Fibroblast of lung (primary cell): ENCODE data around the gene LHX4. TPM values are rescaled to one million over a fixed set of nuclear protein-coding genes. Genes with fewer than 3 reads are reported as not detected.

Experiments used
- DNase-seq, 2 donors: peaks; one replicate each; pipeline versions ENCODE4 v3.0.0 to v3.0.0-alpha.2; 2010; ENCODE audit warnings: low read depth in 2 of 2
- H2AFZ ChIP-seq: 2 replicates; pipeline ENCODE4 v1.5.1; 2012; ENCODE audit warnings: low read length, control low read depth, inconsistent platforms
- H3K27ac ChIP-seq: 2 replicates; pipeline ENCODE4 v1.5.1; 2011; ENCODE audit warnings: low read length, control low read depth; ENCODE audit not compliant: insufficient read depth
- H3K27me3 ChIP-seq: 2 replicates; pipeline ENCODE4 v1.5.1; 2011; ENCODE audit warnings: mild to moderate bottlenecking, low read length; ENCODE audit not compliant: control insufficient read depth, insufficient read depth
- H3K36me3 ChIP-seq: 2 replicates; pipeline ENCODE4 v1.5.1; 2011; ENCODE audit warnings: low read length; ENCODE audit not compliant: control insufficient read depth, insufficient read depth
- H3K4me1 ChIP-seq: 2 replicates; pipeline ENCODE4 v1.5.1; 2011; ENCODE audit warnings: low read length; ENCODE audit not compliant: control insufficient read depth, insufficient read depth; ENCODE audit errors: extremely low read depth
- H3K4me2 ChIP-seq: 2 replicates; pipeline ENCODE4 v1.5.1; 2011; ENCODE audit warnings: low read length, control low read depth; ENCODE audit not compliant: insufficient read depth; ENCODE audit errors: extremely low read depth
- H3K4me3 ChIP-seq, 4 experiments: fragments of 200-600 bp in 1 of 4; sonication (generic) in 1 of 4; replicated peaks in 1 of 4; 2 replicates each; pipeline ENCODE4 v1.5.1; 2011 to 2016; ENCODE audit warnings: low read length in 4 of 4, low read depth in 3 of 4, mild to moderate bottlenecking in 3 of 4, control low read depth in 2 of 4, inconsistent platforms in 1 of 4, mixed read lengths in 1 of 4; ENCODE audit not compliant: insufficient read depth in 1 of 4; ENCODE audit errors: control extremely low read depth in 1 of 4
- H3K79me2 ChIP-seq: 2 replicates; pipeline ENCODE4 v1.5.1; 2012; ENCODE audit warnings: mild to moderate bottlenecking, low read length, inconsistent platforms; ENCODE audit not compliant: control insufficient read depth, insufficient read depth
- H3K9ac ChIP-seq: 2 replicates; pipeline ENCODE4 v1.5.1; 2011; ENCODE audit warnings: mild to moderate bottlenecking, low read length, control low read depth; ENCODE audit not compliant: insufficient read depth
- H3K9me3 ChIP-seq: 2 replicates; pipeline ENCODE4 v1.5.1; 2012; ENCODE audit warnings: low read depth, low read length; ENCODE audit not compliant: control insufficient read depth, insufficient read depth
- H4K20me1 ChIP-seq: 2 replicates; pipeline ENCODE4 v1.5.1; 2011; ENCODE audit warnings: low read length; ENCODE audit not compliant: control insufficient read depth, insufficient read depth; ENCODE audit errors: extremely low read depth
- EZH2 ChIP-seq: IDR thresholded peaks from 2 replicates; pipeline ENCODE4 v1.5.1; 2012; ENCODE audit warnings: low read length, control low read depth, mild to moderate bottlenecking; ENCODE audit errors: missing control alignments
- polyA plus RNA-seq, 2 donors: library from polyadenylated mRNA; depleted of rRNA in 1 of 2; stranded (reverse) in 1 of 2; unstranded in 1 of 2; fragments of >200 nt; gene quantifications; 2 replicates each; pipeline ENCODE4 v1.2.1, GENCODE V29; 2011 to 2012; ENCODE audit warnings: missing spikeins in 1 of 2
- total RNA-seq: library from RNA; depleted of rRNA; stranded (reverse); fragments of >200 nt; gene quantifications from 2 replicates; pipeline ENCODE4 v1.2.1, GENCODE V29; 2014
- TF ChIP-seq, protein P1 (sequence below), 2 donors: IDR thresholded peaks in 1 of 2; conservative IDR thresholded peaks in 1 of 2; 1 replicate in 1 of 2; 2 replicates in 1 of 2; pipeline ENCODE4 v1.5.1; 2011 to 2012; ENCODE audit warnings: low read length in 2 of 2, control low read depth in 1 of 2, inconsistent platforms in 1 of 2, low read depth in 1 of 2, mild to moderate bottlenecking in 1 of 2

LHX4 gene
- total and polyA plus RNA-seq, 2 donors (not counting 1 experiment from before 2014, with no cell fraction given): 0.03 to 0.33 TPM

DNA sequence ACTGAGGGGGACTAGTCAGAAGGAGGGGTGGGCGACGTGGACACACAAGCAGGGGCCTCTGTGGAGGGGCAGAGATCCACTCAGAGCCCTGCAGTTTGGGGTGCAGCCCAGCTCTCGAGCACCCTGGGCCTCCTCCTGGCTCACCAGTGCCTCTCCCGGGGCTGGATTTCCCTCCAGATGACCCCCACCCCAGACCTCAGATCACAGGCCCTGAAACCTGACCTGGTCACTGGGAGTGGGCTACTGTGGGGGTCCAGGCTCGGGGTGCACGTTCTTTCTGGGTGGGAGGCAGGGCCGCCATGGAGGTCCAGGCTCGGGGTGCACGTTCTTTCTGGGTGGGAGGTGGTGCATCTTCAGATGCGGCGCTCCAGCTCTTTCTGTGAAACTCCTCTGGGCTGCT lies 10.3 kb upstream of the LHX4 start:
- no peaks in the 10 kb centered on the region for H4K20me1 ChIP-seq
- no peaks in the 10 kb centered on the region for H3K4me1 ChIP-seq
- H3K36me3 ChIP-seq: no peaks in the 10 kb centered on the region
- H2AFZ ChIP-seq: no peak overlapping the region
- H3K27me3 ChIP-seq: peaks cover 14% of the 10 kb centered on the region
- H3K27ac ChIP-seq: no peak overlapping the region
- no peaks in the 10 kb centered on the region for H3K79me2 ChIP-seq
- no peak overlapping the region for H3K9ac ChIP-seq
- TF ChIP-seq, protein P1, sequence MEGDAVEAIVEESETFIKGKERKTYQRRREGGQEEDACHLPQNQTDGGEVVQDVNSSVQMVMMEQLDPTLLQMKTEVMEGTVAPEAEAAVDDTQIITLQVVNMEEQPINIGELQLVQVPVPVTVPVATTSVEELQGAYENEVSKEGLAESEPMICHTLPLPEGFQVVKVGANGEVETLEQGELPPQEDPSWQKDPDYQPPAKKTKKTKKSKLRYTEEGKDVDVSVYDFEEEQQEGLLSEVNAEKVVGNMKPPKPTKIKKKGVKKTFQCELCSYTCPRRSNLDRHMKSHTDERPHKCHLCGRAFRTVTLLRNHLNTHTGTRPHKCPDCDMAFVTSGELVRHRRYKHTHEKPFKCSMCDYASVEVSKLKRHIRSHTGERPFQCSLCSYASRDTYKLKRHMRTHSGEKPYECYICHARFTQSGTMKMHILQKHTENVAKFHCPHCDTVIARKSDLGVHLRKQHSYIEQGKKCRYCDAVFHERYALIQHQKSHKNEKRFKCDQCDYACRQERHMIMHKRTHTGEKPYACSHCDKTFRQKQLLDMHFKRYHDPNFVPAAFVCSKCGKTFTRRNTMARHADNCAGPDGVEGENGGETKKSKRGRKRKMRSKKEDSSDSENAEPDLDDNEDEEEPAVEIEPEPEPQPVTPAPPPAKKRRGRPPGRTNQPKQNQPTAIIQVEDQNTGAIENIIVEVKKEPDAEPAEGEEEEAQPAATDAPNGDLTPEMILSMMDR (conservative IDR thresholded peaks at IDR 0.05 in 1 of 2, IDR thresholded peaks at IDR 0.05 in 1 of 2; ENCODE audit: low read depth in 1 of 2, low read length in 2 of 2): no peak
- no peak for TF ChIP-seq EZH2
- DNase-seq: no peak
- H3K9me3 ChIP-seq: no peaks in the 10 kb centered on the region
- H3K4me3 ChIP-seq: no peak overlapping the region
- no peak overlapping the region for H3K4me2 ChIP-seq

DNA sequence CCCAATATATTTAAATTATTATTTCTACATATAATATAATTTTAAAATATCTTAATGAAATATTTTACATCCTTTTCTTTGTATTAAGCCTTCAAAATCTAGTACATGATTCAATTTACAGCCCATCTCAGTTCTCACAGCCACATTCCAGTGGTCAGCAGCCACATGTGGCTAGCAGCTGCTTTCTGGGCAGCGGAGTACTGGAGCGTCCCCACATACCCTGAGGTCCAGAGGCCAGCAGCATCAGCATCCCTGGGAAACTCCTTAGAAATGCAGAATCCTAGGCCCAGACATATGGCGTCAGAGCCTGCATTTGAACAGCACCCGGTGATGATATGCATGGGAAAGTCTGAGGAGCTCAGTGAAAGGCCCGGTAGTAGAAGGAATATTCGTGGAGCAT lies 8.6 kb upstream of the LHX4 start:
- Histone ChIP-seq H4K20me1 (no peaks in the 10 kb centered on the region), H2AFZ (no peak overlapping the region), H3K79me2 (no peaks in the 10 kb centered on the region), H3K4me3 (no peak overlapping the region), H3K9me3 (no peaks in the 10 kb centered on the region), H3K9ac (no peak overlapping the region), H3K27ac (no peak overlapping the region), H3K36me3 (no peaks in the 10 kb centered on the region), H3K4me2 (no peak overlapping the region), H3K27me3 (peaks cover 25% of the 10 kb centered on the region), H3K4me1 (no peaks in the 10 kb centered on the region)
- TF ChIP-seq, protein P1 (conservative IDR thresholded peaks at IDR 0.05 in 1 of 2, IDR thresholded peaks at IDR 0.05 in 1 of 2; ENCODE audit: low read depth in 1 of 2, low read length in 2 of 2): no peak
- no peak for TF ChIP-seq EZH2
- DNase-seq: peak in 1 of 2 donors; percentile 37

DNA sequence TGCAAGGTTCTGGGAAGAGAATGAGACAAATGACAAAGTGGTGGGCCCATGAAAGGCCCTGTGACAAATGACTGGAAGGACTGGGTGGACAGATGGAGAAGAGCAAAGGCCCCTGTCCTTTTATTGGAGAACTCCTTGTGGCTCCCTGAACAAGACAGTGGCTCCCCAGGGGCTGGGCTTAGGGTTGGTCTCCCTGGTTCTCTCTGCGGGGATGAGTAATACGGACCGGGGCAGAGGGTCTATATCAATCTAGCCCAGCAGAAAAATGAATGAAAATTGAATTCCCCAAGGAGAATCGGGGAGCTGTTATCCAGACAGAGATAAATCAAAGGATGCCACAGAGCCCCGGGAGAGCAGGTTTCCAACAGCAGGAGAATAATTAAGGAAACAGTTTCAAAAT lies 5.2 kb upstream of the LHX4 start:
- Histone ChIP-seq H3K36me3 (no peaks in the 10 kb centered on the region), H3K4me1 (peaks cover 4% of the 10 kb centered on the region), H3K4me2 (no peak overlapping the region), H2AFZ (no peak overlapping the region), H4K20me1 (no peaks in the 10 kb centered on the region), H3K9ac (no peak overlapping the region), H3K27me3 (peaks cover 41% of the 10 kb centered on the region), H3K4me3 (no peak overlapping the region), H3K27ac (no peak overlapping the region), H3K79me2 (no peaks in the 10 kb centered on the region), H3K9me3 (no peaks in the 10 kb centered on the region)
- TF ChIP-seq EZH2: no peak
- TF ChIP-seq, protein P1 (conservative IDR thresholded peaks at IDR 0.05 in 1 of 2, IDR thresholded peaks at IDR 0.05 in 1 of 2; ENCODE audit: low read depth in 1 of 2, low read length in 2 of 2): no peak
- DNase-seq: no peak
